Myocyte (in vitro differentiated cells): ENCODE data around the gene EXOSC5. TPM values are rescaled to one million over a fixed set of nuclear protein-coding genes. Genes with fewer than 3 reads are reported as not detected.
"Not testable (repeated sequence)": the region's sequence is repeated elsewhere in the genome, so short reads cannot be mapped to it uniquely, and the experiment has no call there.

Experiments
- DNase-seq: peaks from one replicate; pipeline ENCODE4 v3.0.0-alpha.2; 2012; ENCODE audit warnings: low read depth
- total RNA-seq: library from RNA; depleted of rRNA; stranded (reverse); fragments of >200 nt; gene quantifications from 2 replicates; pipeline ENCODE4 v1.2.3, GENCODE V29; 2014

Gene EXOSC5
- total RNA-seq, 1 donor from 2014 or later: 22.2 TPM

DNA sequence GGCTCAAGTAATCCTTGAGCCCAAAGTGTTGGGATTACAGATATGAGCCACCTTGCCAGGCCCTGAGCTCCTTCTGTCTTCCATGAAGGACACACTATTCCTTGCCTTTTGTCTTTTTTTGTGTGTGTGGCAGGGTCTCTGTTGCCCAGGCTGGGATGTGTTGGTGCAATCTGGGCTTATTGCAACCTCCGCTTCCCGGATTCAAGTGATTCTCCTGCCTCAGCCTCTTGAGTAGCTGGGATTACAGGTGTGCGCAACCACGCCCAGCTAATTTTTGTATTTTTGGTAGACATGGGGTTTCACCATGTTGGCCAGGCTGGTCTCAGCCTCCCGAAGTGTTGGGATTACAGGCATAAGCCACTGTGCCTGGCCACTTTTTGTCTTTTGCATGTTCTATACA is 11.7 kb upstream of the EXOSC5 start:
- not testable (repeated sequence) for DNase-seq

DNA sequence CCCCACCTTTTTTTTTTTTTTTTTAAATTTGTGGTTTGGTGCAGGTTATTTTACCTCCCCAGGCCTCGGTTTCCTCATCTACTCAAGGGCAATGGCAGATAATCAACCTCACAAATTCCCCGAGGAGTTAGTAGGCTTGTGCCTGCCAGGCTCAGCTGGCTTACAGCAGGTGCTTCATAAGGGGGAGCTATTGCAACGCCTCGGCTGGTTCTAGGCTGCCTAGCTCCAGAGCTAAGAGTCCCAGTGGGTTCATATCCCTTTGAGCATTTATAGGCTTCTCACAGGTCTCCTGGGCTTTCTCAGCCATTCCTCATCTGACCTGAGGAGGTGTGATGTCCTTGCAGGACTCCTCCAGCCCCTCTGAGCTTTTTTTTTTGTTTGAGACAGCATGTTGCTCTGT is 11.1 kb upstream of the EXOSC5 start:
- no peak for DNase-seq

DNA sequence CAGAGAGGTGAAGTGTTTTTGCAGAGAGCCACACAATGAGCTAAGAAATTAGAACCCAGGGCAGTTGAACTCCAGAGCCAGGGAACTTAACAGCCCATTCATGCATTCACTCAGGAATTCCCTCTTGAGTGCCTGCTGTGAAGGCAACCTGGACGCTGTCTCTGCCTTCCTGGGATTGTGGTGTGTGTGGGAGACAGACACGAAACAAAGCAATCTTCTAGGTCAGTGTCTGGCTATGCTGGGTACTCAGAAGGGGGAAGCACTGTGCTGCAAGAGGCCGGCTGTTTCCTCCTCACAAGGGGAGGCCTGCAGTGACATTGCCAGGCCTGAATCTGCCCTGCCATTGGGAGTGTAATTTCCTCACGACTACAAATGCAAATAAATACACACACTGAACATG is 10.1 kb upstream of the EXOSC5 start:
- DNase-seq: no peak

DNA sequence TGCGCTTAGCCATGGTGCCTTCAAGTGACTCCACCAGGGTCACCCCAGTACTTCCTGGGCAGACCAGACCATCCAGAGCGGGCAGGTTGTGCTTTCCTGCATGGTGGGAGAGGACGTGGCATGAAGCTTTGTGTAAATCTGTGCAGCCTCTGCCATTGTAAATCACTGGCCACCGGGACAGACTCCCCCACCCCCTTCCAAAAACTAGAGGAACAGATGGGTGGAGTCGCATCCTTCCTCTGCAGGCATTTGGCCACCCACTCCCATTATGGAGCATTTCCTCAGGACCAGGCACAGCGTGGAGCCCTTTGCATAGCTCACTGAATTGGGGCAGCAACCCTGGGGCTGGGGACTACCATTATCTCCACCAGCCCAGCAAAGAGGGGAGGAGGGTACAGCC is 8.6 kb upstream of the EXOSC5 start:
- DNase-seq: no peak

DNA sequence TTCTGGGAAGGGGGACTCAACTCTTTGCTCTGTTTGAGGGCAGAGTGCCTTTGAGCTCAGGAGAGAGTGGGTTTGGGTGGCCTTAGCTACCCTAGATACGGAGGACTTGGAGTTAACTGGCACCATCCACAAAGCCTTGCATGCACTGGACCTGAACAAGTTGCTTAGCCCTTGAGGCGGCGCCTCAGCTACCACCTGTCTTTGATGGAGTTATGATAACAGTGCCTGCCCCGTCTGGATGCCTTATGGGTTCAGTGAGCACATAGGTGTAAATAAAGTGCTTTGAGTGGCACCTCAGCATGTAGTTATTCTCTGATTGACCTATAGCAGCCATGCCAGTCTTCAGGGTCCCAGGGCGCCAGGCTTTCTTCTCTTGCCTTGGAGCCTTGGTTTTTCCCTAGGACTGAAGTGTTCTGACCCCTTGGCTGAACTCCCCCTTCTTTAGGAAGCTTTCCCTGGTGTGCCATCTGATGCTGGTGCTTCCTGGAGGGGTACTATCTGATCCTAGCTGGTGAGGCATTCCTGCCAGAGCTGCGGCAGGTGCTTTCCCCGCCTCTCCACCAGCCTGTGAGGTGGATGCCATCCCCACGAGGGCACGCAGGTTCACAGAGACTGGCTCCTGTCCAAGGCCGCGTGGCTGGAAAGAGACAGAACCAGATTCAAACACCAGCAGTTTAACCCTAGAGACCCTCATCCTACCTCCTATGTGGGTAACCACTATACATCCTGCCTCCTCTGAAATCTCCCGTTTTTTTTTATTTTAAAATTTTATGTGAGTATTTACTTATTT is 6.2 kb upstream of the EXOSC5 start:
- no peak for DNase-seq

DNA sequence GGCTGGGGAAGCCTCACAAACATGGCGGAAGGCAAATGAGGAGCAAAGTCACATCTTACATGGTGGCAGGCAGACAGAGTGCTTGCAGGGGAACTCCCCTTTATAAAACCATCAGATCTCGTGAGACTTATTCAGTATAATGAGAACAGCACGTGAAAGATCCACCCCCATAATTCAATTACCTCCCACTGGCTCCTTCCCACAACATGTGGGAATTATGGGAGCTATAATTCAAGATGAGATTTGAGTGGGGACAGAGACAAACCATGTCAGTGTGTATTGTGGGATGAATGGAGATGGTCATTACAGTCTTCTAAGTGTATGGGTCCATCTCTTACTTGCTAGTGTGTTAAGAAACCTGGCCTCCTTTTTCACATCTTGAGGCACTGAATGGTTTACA is 4.9 kb upstream of the EXOSC5 start:
- DNase-seq: no peak

DNA sequence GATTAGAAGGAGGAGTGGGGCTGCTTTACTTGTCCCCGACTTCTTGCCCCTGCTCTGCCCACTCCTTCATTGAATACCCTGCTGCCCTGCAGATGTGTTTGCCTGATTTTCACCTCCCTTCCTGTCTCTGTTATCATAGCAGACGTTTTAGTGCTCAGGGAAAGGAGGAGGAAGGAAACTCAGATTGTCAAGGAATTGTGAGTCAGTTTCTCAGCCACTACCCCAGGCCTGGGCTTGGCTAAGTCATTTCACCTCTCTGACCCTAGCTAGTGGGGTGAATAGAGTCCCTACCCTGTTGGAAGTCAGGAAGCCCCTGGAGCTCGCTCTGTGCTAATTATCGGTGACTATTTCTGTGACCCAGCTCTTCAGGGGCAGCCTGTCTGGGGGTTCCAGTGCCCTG is 4.3 kb upstream of the EXOSC5 start:
- no peak for DNase-seq

DNA sequence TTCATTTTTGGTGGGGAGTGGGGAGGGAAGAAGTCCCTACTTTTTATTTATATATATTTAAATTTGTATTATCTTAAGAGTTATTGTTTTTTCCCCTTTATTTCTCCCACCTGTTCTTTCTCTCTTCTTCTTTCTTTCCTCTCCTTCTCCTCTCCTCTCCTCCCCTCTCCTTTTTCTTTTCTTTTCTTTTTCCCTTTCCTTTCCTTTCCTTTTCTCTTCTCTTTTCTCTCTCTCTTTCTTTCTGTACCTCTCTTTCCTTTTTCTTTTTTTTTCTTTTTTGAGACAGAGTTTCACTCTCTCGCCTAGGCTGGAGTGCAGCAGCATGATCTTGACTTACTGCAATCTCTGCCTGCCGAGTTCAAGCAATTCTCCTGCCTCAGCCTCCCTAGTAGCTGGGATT is 2.4 kb upstream of the EXOSC5 start:
- no peak for DNase-seq

DNA sequence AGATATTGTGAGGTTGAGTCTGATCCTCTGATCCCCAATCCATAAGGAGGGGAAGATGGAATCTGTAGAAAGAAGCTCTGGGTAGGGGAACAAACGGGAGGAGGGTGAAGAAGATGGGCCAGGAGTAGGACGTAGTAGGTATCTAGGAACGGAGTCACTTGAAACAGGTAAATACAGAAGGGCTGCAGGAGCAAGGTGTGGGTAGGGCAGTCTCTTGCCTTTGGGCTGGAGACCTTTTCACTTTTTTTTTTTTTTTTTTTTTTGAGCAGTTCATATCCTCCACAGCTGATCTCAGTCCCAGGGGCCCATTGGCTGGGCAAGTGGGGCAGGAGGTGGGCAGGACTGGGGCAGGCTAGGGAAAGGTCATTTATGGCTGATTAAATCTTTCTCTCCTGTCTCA is 1.9 kb upstream of the EXOSC5 start:
- DNase-seq: no peak

DNA sequence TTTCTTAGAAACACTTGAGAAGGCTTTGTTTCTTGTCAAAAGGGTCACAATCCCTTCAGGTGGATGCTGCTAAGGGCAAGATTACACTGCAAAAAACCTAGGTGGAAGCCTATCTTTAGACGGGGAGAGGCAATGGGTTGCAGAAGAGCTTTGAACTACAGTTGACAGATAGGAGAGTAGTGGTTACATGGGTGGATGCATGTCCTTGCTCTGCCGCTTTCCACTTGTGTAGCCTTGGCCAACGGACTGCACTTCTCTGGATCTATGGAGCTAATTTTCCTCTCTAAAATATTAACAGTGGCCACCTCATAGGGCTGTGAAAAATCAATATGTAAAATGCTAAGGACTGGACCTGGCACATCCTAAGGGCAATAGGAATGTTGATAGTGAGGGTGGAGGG is 1.4 kb upstream of the EXOSC5 start:
- no peak for DNase-seq

DNA sequence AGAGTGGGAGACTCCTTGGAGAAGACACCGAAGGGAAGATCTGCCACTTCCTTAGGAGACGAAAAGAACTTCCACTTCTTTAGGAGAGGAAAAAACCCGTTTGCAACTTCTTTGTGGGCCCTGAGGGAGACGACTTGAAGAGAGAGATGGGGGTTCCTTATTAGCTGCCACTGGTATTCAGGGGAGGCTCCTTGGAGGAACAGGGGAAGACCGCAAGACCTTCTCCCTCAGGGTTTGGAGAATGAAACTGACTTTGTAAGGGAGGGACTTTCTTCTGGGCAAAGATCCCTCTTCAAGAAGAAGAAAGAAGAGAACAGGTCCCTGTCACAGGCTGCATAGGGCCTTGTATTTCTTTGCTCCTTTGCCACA is 875 bp upstream of the EXOSC5 start:
- no peak for DNase-seq

DNA sequence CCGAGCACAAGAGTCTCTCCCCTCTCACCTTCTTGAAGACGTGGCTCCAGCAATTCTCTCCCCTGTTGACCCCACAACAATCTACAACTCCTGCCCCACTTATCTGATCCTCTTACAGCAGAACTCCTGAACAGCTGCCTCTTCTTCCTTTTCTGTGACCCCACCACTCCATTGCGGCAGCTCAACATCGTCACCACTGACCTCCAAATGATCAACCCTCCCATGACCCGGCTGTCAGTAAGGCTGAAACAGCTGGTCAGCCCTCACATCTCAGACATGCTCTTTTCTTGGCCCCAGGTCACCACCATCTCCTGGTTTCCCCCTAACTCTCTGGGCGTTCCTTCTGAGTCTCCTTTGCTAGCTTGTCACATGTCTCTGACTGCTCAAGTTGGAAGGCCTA is 1.8 kb downstream of the EXOSC5 start:
- no peak for DNase-seq

DNA sequence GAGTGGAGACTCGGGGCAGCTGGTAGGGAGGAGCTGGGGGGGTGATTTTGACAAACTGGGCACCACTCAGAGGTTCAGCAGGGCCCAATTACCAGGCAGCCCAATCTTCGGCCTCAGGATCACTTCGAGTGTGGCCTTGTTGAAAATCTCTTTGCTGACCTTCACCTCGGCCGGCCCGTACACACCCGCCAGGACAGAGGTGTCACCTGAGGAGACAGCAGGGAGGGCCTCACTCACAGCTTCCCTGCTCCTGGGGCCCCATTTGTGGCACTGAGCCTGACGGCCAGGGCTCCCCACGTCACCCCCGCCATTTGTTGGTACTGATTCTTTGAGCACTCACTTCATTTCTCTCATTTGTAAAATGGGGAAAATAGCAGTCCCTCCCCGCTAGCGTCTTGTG is 4.4 kb downstream of the EXOSC5 start:
- peak; percentile 23 for DNase-seq

DNA sequence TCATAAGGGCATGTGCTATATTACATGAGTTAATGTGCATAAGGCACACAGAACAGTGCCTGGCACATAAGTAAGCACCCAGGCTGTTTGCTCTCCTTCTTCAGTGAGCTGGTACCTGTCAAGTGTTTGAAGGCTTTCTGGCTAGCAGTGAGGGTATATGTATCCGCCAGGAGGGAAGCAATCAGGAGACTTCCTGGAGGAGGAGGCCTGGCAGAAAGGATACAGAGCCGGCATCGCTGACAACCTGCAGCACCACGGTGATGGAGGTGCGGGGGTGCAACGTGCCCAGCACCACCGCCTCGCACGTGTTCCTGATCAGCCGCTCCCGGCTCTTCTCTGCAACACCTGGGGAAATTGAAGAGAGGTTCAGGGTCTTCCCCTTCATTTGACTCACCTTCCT is 5.5 kb downstream of the EXOSC5 start:
- no peak for DNase-seq

DNA sequence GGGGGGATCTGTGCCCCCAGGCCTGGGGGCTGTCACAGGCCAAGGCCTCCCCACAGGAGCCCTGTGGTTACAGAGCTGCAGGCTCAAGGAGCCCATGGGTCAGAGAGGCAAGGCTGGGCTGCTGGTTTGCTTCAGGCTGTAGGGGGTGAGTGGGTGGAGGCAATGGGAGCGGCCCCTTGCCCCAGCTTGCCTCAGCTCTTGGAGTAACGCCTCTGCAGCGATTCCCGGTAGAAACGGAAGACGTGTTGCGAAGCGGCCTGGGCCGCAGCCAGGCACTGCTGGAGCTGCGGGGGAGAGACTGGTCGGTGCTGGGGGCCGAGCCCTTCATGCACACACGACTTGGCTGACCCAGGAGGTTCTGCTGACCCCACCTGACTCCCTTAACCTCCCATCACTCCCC is 10.7 kb downstream of the EXOSC5 start:
- no peak for DNase-seq

DNA sequence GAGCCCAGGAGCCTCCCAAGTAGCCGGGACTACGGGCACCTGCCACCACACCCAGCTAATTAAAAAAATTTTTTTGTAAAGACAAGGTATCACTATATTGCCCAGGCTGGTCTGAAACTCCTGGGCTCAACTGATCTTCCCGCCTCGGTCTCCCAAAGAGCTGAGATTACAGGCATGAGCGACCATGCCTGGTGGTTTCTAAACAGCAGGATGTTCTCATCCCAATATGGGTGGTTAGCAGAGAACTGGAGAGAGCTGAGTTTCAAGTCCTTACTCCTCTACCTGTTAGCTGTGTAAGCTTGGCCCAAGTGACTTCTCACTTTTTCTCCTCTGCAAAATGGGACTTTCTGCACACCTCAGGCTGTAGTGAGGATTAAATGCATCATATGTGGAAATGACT is 12.8 kb downstream of the EXOSC5 start:
- no peak for DNase-seq

DNA sequence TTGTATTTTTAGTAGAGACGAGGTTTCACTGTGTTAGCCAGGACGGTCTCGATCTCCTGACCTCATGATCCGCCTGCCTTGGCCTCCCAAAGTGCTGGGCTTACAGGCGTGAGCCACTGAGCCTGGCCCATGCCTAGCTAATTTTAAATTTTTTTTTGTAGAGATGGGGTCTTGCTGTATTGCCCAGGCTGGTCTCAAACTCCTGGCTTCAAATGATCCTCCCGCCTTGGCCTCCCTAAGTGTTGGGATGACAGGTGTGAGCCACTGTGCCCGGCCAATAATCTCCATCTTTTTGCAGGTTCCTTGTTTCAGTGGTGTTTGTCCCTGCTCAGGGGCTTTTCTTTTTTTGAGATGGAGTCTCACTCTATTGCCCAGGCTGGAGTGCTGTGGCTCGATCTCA is 15.6 kb downstream of the EXOSC5 start:
- not testable (repeated sequence) for DNase-seq

DNA sequence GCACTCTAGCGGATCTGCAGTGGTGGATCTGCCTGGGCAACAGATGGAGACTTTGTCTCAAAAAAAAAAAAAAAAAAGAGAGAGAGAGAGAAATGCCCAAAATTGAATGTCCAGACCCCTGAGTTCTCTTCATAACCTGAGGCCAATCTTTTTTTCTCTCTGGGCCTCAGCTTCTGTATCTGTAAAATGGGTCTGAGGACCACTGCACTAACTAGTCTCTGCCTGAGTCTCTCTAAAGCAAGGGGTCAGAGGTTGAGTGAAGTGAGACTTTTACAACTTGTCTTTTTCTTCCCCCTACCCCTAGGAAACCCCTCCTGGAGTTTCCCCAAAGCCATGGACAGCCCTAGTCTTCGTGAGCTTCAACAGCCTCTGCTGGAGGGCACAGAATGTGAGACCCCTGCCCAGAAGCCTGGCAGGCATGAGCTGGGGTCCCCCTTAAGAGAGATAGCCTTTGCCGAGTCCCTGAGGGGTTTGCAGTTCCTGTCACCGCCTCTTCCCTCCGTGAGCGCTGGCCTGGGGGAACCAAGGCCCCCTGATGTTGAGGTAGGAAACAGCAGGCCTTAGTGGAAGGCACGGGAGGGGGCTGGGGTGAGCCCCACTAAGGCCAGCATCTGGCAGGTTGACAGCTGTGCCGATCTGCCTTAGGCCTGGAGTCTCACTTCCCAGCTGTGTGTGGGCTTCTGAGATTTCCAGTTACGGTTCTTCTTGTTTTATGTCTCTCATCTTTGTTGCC is 19.0 kb downstream of the EXOSC5 start:
- DNase-seq: no peak

DNA sequence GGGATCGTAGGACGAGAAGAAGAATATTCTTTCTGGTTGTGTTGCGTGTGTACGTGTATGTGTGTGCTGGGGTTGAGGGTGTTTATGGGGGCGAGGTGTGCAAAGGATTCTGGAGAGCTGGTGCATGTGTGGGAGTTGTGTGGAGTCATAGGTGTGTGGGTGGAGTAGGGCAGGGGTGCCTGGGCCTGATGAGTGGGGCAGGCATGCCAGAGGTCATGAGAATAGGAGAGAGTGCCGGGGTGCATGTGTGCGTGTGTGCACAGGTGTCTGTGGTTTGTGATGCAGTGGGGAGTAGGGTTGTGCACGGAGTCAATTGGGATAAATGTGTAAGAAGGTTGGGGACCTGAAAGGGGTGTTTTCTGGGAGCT is 20.2 kb downstream of the EXOSC5 start:
- no peak for DNase-seq

DNA sequence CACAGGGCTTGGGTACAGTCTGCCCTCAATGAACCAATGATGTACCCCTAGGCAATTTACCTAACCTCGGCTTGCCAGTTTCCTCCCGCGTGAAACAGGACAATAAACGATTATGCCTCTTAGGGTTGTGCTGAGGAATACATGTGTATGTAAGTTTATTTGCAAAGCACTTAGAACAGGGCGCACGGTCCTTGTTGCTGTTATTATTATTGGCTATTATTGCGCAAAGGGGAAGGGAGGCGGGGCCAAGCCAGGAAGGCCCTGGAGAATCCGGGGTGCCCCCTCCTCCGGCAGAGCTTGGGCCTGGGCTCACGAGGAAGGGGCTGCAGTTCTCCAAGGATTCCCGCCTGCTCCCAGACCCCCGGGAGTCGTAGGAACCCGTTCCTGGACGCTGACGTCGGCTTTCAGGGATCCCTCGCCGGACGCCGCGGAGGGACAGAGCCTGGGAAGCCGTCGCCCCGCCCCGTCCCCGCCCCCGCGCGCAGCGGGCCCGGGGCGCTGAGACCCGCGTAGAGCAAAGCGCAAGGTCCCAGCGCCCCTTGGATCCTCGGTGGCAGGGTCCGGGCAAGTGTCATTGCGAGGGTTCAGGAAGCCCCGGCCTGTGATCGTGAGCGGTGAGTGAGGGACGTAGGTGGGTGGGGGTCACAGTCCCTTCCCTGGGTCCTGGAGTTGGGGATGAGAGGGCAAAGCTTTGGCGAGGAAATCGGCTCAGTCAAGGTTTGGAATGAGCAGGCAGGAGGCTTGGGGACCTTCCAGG is 20.7 kb downstream of the EXOSC5 start, which contains the start of gene TMEM91:
Gene TMEM91 (plus strand): TSS at position 293 of the 757 bp plus-strand sequence. CDS start 1,777 bp downstream, outside the sequence.
- no peak for DNase-seq

DNA sequence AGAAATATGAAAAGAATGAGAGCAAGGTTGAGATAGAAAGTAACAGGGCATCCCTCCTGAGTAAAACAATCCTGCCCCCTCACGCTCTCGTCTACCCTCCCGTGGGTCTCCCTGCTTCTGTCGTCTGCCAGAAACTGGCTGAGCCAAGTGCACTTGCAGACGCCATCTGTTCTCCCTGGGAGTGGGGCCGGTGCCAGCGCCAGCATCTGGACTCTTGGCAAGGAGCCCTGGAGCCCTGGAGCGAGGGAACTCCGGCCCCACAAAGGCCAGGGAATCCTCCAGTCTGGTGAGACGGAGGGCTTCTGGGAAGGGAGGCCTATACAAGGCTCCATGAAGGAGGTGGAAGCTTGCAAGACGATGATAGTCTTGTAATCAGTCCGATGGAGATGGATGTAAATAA is 23.2 kb downstream of the EXOSC5 start:
- DNase-seq: peak; percentile 98

DNA sequence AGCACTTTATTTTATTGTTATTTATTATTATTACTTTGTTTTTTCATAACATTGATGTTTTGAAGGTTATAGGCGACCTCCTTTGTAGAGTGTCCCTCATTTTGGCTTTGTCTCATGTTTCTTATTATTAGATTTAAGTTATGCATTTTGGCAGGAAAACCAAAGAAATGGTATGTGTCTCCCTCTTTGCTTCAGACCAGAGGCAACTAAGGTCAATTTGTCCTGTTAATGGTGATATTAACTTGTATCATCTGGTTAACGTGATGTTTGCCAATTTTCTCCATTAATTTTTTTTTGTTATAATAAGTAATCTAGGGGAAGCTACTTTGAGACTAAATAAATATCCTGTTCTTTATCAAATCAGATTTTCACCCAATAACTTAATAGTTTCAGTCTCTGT is 24.7 kb downstream of the EXOSC5 start:
- no peak for DNase-seq
